ENCODE data around the gene RFTN1. TPM values are rescaled to one million over a fixed set of nuclear protein-coding genes. Genes with fewer than 3 reads are reported as not detected.
A peak's percentile ranks its signal among the peaks of the same experiment; 100 is the strongest.

The RFTN1 gene
- polyA plus RNA-seq, 3 donors: 17.4 to 28.0 (median 27.2) TPM

DNA sequence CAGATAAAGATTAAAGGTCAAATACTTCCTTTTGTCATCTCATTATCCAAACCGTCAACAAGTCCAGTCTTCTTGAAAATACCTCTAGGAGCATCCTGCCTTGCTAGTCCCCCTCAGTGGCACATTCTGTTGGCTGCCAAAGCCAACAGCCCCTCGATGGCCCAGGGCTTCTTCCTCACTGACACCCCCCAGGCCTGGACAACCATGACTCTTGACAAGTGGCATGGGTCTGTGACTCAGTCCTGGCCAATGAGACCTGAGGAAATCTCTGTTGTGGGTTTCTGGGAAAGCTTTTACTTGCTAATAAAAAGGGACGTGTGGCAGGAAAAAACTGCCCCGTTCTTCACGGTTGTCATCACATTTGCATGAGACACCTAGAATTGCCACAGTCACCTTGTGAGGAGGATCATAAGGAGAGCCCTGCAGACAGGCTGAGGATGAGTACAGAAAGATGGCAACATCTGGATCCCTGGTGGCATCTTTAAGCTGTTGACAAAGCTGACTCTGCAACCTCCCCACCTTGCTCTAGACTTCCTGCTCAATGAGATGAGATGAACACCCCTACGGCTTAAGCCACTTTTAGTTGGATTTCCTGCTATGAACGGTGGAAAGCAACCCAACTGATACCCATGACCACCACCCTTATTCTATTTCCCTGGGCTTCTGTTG lies 167.0 kb downstream of the RFTN1 start:
- no peak overlapping the region for H3K4me2 ChIP-seq (replicated peaks; ENCODE audit: extremely low read depth, low read length, poor library complexity, severe bottlenecking)
- no peaks in the 10 kb centered on the region for H3K9me3 ChIP-seq (replicated peaks in 1 of 2; ENCODE audit: control insufficient read depth in 1 of 2, insufficient read depth in 1 of 2, low read length in 2 of 2)
- intact Hi-C loops (cut with micrococcal nuclease): no loop called here
- H3K79me2 ChIP-seq (ENCODE audit: insufficient read depth, low read length): no peaks in the 10 kb centered on the region
- H3K36me3 ChIP-seq (replicated peaks in 1 of 2; ENCODE audit: control insufficient read depth in 1 of 2, insufficient read depth in 2 of 2, low read length in 2 of 2): peaks cover 17 to 69% of the 10 kb centered on the region in 2 donors
- Mint-ChIP-seq H3K36me3 (peaks cover 48 to 55% of the 10 kb centered on the region in 2 donors), H3K27ac (peak overlapping the region in 4 of 7 donors; percentile 2 to 41 (median 27)), H3K4me1 (peaks cover 7% of the 10 kb centered on the region), H3K27me3 (ENCODE audit: low read depth in 3 of 3) (no peaks in the 10 kb centered on the region), H3K9me3 (no peaks in the 10 kb centered on the region), H3K4me3 (no peak overlapping the region)
- no peak overlapping the region for H2AFZ ChIP-seq (ENCODE audit: insufficient read depth, low read depth, low read length, poor library complexity, severe bottlenecking)
- TF ChIP-seq, protein P1, sequence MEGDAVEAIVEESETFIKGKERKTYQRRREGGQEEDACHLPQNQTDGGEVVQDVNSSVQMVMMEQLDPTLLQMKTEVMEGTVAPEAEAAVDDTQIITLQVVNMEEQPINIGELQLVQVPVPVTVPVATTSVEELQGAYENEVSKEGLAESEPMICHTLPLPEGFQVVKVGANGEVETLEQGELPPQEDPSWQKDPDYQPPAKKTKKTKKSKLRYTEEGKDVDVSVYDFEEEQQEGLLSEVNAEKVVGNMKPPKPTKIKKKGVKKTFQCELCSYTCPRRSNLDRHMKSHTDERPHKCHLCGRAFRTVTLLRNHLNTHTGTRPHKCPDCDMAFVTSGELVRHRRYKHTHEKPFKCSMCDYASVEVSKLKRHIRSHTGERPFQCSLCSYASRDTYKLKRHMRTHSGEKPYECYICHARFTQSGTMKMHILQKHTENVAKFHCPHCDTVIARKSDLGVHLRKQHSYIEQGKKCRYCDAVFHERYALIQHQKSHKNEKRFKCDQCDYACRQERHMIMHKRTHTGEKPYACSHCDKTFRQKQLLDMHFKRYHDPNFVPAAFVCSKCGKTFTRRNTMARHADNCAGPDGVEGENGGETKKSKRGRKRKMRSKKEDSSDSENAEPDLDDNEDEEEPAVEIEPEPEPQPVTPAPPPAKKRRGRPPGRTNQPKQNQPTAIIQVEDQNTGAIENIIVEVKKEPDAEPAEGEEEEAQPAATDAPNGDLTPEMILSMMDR (IDR thresholded peaks at IDR 0.05): no peak
- no peaks in the 10 kb centered on the region for H4K20me1 ChIP-seq (ENCODE audit: insufficient read depth, low read length)
- H3K9ac ChIP-seq (ENCODE audit: insufficient read depth, low read length, poor library complexity, severe bottlenecking): no peak overlapping the region
- no peaks in the 10 kb centered on the region for H3K27me3 ChIP-seq (ENCODE audit: control insufficient read depth in 2 of 2, insufficient read depth in 2 of 2, low read length in 2 of 2)
- DNase-seq: no peak
- H3K27ac ChIP-seq (ENCODE audit: low read depth in 1 of 2, low read length in 2 of 2): no peak overlapping the region
- no peaks in the 10 kb centered on the region for H3K4me1 ChIP-seq (ENCODE audit: control insufficient read depth in 1 of 2, insufficient read depth in 2 of 2, low read length in 2 of 2)
- WGBS (ENCODE audit: insufficient coverage): 97% methylated on average over 7 of the region's 7 CpGs
- H3K4me3 ChIP-seq (replicated peaks in 1 of 3; ENCODE audit: low read depth in 2 of 3, low read length in 3 of 3): no peak overlapping the region

DNA sequence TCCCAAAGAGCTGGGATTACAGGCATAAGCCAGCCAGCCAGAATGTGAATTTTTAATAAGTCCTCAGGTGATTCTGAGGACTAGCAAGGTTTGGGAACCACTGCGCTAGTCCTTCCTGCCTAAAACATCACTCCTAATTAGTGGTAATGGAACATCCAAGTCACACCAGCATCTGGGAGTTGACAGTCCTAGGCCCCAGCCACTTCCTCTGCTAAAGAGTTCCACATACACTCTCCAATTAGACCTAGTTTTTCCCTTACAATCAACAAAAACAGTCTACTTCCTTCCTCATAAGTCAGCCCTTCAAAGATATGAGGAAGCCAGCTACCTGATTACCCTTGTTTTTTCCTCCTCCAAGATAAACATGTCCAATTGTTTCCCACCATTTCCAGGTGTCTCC lies 170.4 kb downstream of the RFTN1 start:
- intact Hi-C loops (cut with micrococcal nuclease): no loop called here
- Histone ChIP-seq H4K20me1 (ENCODE audit: insufficient read depth, low read length) (no peaks in the 10 kb centered on the region), H3K27ac (ENCODE audit: low read depth in 1 of 2, low read length in 2 of 2) (peak overlapping the region in 1 of 2 donors; percentile 17), H3K27me3 (ENCODE audit: control insufficient read depth in 2 of 2, insufficient read depth in 2 of 2, low read length in 2 of 2) (no peaks in the 10 kb centered on the region), H3K79me2 (ENCODE audit: insufficient read depth, low read length) (no peaks in the 10 kb centered on the region), H3K4me2 (replicated peaks; ENCODE audit: extremely low read depth, low read length, poor library complexity, severe bottlenecking) (no peak overlapping the region), H2AFZ (ENCODE audit: insufficient read depth, low read depth, low read length, poor library complexity, severe bottlenecking) (no peak overlapping the region), H3K36me3 (replicated peaks in 1 of 2; ENCODE audit: control insufficient read depth in 1 of 2, insufficient read depth in 2 of 2, low read length in 2 of 2) (peaks cover 0 to 35% of the 10 kb centered on the region in 2 donors), H3K4me3 (replicated peaks in 1 of 3; ENCODE audit: low read depth in 2 of 3, low read length in 3 of 3) (no peak overlapping the region), H3K4me1 (ENCODE audit: control insufficient read depth in 1 of 2, insufficient read depth in 2 of 2, low read length in 2 of 2) (peaks cover 14% of the 10 kb centered on the region in 2 donors), H3K9me3 (replicated peaks in 1 of 2; ENCODE audit: control insufficient read depth in 1 of 2, insufficient read depth in 1 of 2, low read length in 2 of 2) (no peaks in the 10 kb centered on the region), H3K9ac (ENCODE audit: insufficient read depth, low read length, poor library complexity, severe bottlenecking) (no peak overlapping the region)
- Mint-ChIP-seq H3K27me3 (ENCODE audit: low read depth in 3 of 3) (no peaks in the 10 kb centered on the region), H3K4me1 (peaks cover 25% of the 10 kb centered on the region), H3K4me3 (no peak overlapping the region), H3K36me3 (peaks cover 30 to 32% of the 10 kb centered on the region in 2 donors), H3K27ac (peak overlapping the region in 4 of 7 donors; percentile 5 to 56 (median 25)), H3K9me3 (no peaks in the 10 kb centered on the region)
- TF ChIP-seq, protein P1 (IDR thresholded peaks at IDR 0.05): no peak
- DNase-seq: peak in 1 of 3 donors; percentile 5
- WGBS (ENCODE audit: insufficient coverage): 100% methylated on average over 1 of the region's 1 CpG
